Right hindlimb (tissue), 1 donor: ENCODE measurements around the gene ELL.

Experiments
- DNase-seq: peaks from one replicate; pipeline ENCODE4 v3.0.0-alpha.2; 2018

ELL gene

DNA sequence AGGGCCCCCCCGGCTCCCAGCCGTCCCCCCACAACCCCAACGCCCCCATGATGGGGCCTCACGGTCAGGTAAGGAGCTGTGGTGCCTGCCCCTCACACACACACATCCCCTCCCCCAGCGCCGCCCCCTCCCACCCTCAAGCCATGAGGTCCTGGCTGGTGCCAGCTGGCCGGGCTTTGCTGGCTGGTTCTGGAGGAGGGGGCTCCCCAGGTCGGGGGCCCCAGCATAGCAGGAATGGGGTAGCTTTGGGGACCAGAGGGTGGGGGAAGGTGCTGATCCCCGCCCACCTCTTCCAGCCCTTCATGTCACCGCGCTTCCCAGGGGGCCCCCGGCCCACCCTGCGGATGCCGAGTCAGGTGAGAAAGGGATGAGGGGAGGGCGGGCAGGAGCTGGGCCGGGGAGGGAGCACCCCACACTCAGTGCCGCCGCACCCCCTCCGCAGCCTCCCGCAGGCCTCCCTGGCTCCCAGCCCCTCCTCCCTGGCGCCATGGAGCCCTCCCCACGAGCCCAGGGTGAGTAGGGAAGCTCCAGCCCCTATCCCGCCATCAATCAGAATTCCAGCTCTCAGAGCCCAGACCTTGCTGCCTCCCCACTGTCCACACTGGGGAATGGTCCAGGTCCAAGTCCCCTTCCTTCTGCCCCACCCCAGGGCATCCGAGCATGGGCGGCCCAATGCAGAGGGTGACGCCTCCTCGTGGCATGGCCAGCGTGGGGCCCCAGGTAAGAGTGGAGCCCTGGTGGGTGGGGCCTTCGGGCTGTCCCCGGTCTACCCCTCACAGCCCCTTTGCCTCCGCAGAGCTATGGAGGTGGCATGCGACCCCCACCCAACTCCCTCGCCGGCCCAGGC, 90.3 kb downstream of the ELL start:
- DNase-seq: no peak

DNA sequence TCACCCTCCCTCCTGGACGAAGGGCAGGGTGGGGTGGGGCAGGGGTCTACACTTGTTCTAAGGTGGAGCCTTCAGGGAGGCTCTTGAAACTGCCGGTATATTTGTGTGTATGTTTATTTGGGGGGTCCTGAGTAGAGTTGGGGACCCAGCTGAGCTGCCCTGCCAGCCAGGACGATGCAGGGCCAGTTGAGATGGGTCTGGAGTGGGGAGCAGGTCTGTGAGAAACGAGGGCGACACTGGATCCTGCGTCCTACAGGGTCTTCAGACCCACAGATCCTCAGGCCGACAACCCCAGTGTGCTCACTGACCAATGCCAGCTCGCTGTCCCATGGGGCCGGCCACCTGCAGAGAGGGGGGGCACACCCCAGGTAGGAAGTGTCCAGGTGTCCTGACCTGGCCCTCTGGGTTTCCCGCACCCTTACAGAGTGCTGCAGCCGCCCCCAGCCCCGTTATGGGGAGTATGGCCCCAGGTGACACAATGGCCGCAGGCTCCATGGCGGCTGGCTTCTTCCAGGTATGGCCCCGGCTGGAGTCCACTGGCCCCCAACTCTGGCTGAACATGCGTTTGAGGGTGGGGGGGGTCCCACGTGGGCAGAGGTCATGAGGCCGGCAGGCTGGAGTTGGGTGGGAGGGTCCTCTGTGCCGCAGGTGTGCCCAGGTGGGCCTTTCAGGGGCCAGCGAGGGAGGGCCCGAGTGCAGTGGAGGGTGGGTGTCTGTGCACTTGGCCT, 91.3 kb downstream of the ELL start:
- no peak for DNase-seq

DNA sequence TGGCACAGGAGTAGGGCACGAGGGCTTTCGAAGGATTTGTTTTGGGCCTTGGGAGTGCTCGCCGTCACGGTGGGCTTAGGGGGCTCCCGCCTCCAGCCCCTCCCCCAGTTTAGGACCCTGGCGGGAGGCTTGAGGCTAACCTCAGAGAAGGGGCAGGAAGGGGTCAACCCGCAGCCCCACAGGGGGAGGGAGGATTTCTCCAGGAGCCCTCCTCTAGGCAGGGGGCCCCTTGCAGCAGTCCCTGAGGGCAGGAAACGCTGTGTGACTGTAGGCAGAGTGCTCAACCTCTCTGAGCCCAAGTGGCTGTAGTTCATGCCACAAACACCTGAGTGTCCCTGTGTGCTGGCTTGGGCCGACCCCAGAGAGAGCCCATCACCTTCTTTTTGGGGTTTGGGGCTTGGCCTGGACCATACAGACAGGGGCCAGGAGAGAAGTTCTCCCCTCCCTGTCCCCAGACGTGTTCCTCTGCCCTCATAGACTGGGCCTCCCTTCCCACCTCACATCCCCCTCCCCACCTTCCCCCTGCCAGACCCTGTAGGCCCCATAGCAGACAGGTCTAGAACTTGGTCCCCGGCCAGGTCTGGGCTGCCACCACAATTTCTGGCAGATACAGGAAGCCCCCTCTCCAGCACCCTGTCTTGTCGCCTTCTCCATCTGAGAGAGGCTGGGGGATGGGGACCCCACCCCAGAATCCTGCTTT, 92.0 kb downstream of the ELL start:
- no peak for DNase-seq

DNA sequence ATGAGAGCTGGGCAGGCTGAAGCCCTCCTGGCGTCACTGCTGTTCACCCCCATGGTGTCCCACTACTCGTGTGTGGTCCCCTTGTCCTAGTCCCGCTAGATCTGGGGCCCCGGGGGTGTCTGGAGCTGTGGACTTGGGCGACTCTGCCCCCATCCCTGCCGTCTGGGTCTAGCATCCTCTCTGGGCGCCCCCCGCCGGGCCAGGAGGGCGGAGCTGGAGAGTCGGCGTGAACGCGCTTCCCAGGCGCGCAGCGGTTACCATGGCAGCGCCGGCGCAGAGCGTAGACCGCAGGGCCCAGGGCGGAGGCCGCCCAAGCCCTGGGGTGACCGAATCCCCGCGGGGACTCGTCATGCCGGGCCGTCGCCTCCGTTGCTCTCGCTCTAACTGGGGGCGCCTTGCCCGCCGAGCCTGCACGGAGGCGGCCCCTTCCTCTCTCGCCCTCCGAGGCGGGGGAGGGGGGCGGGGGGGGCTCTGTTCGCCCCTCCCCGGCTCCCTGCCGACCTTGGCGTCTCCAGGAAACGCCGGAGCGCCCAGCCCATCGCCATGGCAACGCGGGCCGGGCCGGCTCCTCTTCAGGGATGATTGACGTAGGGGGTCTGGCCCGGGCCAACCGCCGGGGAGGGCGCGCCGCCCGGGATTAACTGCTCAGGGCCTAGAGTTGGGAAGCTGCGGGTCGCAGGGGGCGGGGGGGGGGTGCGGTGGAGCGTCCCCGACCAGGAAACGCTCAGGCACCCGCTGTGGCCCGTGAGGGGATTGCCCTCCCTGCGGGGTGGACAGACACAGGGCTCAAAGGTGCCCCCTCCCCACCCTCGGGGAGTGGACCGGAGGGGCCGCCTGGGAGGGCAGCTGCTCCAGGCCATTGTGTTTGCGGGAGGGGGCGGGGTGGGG, 92.8 kb downstream of the ELL start:
- peak; percentile 89 for DNase-seq

DNA sequence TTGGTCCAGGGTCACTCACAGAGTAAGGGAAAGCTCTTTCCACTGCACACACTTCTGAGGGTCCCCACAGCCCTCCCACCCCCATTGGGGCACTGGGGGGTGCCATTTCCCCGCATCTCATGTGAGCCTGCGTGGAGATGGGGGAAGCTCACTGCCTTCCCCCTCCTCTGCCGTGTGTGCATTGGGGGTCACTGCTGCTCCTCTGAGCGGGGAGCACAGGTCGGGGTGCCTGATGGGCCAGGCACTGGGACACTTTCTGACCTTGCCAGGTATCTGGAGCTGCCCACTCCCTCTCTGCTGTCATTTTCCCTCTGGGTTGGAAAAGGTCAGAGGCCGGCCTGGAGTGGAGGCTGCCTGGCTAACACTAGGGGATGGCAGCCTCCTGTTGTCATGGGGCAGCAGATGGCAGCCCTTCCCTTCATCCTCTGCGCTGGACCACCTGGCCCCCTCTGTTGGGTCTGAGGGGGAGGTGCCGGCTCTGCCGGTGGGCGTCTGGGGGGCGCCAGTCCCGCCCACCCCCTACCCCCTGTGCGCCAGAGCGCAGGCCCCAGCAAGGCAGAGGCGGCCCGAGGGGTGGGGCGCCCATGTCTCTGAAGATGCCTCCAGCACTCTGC, 93.6 kb downstream of the ELL start:
- no peak for DNase-seq

DNA sequence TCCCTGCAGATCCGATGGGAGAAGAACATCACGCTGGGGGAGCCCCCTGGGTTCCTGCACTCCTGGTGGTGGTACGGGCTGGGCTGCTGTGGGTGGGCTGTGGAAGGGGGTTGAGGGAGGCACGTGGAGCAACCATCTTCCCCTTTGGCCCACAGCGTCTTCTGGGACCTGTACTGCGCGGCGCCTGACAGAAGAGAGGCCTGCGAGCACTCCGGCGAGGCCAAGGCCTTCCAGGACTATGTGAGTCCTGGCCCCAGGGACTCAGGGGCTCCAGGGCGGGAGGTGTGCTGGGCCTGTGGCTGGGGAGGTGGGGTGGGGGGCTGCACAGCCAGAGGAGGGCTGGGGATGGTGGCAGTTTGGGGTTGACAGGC, 94.1 kb downstream of the ELL start:
- DNase-seq: no peak

DNA sequence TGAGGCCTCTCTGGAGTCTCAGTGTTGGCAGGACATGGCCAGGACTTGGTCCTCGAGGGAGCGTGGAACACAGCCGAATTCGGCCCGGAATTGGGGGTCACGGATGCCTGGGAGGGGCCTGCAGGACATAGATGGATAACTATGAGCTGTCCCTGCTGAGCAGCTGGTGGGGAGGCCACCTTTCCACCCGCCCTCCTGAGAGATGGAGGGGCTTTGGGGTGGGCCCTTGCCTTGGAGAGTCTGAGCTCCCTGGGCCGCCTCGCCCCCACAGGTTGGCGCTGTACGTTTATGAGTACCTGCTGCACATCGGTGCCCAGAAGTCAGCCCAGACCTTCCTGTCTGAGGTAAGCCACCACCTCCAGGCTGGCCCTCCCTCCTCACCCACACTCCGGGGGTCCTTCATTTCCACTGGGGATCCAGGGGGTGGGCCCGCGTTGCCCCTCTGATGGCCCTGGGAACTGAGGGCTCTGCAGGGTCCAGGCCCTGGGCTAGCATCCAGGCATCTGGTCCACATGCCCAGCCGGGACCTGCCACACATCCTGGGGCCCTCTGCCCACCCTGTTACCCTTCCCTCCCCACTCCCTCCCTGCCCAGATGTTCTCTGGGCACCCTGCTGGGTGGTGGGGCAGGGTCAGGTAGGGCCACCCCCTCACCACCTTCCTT, 94.7 kb downstream of the ELL start:
- DNase-seq: no peak

DNA sequence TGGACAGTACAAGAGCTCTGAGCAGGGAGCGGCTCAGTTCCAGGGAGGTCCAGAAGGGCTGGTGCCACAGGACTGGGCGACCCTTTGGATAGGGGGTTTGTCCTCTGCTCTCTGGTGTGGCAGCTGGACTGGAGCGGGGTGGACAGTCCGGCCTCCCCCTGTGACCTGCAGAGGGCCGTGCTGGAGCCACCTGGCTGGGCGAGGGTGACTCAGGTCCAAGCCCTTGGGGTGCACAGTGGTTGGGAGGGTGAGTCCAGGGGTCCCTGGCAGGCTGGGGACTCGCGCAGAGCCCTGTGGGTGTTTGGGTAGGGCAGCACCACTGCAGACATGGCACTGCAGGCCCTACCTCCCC, 95.5 kb downstream of the ELL start:
- no peak for DNase-seq

DNA sequence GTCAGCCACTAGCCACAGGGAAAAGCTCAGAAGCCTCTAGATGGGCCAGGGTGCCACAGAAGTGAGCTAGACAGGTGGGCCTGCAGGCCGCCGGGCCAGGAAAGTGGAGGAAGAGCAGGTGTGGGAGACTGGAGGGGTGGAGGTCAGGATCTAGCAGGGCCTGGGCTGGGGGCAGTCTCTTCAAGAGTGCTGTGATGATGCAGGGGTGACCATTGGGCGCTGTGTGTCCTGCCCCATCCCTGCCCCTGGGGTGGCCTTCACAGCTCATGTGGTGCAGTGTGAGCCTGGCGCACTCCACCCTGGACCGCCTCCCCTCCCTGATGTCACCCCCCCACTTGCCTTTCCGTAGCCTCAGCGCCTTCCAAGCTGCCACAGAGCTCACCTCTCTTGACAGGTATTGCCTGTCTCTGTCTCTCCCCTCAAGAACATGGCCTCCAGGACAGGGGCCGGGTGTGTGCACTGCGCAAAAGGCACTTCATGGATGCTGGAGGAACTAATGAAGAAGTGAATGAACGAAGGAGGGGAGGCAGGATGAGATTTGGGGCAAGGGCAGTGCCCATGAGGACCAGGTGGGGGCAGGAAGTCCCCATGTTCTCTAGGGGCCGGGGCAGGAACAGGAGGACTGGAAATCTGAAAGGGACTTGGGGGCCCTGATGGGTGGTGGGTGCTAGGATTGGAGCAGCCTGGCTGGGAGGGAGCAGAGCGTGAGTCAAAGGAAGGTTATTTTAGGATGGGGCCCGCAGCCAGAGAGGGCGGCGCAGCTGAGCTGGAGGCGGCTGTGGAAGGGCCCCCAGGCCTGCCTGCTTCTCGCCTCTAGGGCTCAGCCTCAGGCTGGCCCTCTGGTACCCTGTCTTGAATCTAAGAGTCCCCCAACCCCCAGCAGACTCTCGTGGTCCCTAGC, 96.1 kb downstream of the ELL start:
- DNase-seq: peak; percentile 79

DNA sequence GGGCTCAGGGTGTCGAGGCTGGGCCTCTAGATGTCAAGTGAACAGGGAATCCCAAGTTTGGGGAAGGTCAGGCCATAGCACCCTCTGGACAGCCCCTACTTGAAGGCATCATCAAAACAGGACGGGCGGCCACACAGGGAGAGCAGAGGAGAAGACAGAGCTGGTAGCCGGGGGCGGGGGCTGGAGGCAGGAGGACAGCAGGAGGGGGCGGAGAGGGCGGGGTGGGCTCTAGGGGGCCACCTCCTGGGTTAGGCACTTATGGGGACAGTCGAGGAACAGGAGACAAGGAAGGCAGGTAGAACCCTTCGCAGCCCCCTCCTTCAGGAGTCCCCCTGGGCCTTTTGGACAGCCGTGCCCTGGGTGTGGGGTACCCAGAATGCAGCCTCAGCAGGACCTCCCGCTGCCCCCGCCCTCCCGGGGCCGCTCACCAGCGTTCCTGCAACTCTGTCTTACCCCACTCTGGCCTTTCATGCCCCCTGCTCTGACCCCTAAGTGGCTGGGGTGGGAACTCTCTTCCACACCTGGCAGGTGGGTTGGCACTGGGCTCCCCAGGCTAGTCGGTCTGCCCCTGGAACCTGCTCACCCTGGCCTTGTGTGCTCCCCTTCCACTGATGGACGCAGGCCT, 96.9 kb downstream of the ELL start:
- DNase-seq: no peak

DNA sequence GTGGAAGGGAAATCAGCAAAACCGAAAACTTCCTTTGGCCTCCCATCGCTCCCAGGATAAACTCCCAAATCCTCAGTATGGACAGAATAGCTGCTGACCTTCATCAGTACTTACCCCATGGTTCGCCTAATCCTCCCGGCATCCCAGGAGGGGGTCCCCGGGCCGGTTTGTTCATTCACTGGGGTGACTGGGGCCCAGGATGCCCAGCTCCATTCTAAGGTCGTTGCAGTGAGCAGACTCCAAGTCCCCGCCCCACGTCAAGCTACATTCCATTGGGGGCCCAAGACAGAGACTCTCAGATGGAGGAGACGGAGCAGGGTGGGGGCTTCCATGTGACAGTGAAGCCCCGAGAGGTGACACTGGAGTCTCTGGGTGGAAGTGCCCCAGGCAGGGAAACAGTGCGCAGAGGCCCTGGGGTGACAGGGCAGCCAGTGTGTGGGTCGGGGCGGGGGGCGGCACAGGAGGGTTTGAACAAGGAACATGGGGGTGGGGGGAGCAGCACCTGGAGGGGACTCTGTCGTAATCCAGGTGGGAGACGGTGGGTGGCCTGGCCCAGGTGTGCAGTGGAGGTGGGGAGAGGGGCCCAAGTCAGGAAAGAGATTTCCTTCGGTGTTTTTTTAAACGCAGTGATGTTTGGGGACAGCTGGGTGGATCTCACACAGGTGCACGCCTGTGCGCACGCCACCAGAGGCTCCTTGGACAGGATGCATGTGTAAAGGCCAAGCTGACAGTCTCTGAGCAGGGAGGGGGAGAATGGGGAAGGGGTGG, 97.6 kb downstream of the ELL start:
- DNase-seq: no peak

DNA sequence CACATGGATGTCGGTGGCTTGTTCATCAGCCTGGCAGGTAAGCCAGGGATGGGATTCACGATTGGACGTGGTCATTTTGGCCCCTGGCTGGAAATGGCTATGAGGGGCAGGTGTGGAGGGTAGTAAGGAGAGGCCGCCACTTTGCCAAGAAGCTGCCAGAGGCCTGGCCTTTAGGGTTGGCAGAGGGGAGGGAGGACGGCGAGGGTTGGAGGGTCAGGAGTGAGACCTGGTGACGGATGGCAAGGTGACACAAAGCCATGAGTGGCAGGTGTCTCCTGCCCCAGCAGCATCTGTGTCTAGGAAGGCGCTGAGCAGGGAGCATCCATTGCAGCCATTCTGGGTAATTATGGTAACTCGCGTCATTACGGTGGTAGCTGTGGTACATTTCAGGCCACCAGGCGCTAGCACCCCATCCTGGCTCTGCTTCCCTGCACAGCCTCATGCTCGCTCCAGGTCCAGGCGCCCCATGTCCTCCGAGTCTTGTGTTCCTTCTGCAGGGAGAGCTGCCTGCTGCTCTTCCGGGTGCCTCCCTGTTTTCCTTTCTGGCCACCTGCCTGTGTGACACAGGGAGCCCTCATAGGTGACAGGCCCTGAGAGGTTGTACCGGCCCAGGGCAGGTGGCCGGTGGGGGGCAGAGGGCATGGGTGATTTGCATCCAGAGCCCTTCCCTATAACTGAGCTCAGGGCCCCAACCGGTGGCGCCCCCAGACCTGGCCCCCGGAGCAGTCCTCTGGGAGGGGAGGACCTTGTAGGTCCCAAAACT, 98.4 kb downstream of the ELL start:
- DNase-seq: no peak

DNA sequence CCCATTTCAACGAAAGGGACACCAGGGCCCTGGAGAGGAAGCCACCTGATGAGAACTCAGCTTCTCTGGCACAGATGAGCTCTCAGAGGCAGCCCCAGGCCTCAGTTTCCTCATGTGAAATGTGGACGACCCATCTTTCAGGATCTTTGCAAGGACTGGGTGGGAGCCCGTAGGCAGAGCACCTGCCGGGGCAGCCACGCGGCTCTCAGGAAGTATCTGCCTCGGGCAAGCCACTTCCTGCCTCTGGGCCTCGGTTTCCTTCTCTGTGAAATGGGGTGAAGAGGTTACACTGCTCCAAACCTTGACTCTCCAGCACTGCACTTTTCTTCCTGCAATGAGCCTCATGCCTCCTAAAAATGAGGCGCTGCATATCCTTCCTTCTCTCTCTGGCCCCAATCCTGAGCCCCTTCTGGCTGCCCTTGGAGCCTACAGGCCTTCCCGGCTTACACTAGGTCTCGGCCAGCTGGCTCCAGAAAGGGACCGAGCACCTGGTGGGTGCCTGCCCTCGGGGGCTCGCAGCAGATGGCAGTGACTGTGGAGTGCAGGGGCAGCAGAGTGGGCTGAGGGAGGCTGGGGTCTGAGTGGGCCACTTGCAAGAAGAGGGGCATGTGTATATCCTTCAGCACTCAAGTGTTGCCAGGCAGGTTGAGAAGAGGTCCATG, 99.2 kb downstream of the ELL start:
- no peak for DNase-seq

DNA sequence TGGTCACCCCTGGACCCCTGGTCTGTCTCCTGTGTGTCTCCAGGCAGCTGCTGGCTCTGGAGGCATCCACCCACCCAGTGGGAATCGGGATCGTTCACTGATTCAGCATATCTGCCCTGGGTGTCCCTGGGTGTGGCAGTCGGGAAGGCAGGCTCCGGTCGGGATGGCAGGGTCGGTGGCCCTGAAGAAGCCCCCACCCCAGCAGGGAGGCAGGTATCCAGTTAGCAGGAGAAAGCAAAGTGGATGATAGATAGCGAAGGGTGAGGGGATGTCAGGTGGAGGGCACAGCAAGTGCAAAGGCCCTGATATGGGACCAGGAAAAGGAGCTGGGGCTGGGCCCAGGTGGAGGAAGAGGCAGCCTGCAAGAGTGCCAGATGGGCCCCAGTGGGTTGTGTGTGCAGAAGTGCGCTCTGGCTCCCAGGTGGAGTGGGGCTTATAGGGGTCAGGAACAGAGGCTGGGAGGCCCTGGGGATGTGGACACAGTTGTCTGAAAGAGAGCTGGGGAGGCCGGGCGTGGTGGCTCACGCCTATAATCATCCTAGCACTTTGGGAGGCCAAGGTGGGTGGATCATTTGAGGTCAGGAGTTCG, 100.4 kb downstream of the ELL start:
- no peak for DNase-seq

DNA sequence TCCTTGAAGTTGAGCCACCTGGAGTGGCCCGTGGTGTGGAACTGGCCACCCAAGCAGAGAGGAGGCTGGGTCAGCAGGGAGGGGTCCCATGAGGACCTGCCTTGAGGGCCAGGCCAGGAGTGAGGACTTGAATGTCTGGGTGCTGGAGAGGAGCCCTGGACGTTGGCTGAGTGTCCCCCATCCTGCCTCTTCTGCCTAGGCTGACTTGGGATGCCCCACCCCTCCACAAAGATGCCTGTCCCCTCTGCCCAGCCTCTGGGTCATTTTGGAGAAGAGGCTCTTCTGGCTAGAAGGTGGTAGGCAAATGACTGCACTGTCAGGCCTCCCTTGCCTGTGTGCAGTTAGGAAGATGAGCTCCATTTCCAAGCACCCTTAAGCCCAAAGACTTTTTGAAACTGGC, 100.9 kb downstream of the ELL start:
- DNase-seq: no peak

DNA sequence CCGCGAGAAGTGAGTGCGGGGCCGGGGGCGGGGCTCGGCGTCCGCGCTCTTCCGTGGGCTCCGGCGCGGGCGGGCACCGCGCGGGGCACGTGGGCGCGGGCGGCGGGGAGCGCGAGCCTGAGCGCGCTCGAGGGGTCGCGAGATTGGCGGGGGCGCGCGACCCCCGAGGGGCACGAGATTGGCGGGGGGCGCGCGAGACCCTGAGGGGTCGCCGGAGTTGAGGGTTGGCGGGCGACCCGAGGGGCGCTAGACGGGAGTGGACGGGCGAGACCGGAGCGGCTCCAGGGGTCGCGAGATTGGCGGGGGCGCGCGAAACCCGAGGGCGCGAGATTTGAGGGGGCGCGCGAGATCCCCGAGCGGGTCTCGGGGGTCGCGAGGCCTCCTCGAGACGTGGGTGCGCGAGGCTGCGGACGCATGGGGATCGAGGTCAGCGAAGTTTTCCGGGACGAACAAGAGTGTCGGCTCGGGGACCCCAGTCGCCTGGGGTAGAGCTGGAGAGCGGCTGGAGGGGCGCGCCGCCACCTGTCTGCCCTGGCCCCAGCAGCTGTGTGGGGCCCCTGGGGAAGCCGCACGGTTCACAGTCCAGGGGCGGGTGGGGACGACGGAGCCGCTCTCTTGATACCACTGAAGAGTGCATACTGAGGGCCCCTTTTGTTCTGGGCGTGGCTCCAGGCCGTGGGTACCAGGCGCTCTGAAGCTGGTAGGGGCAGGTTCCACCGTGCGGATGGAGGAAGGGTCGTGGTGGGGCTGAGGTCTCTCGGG, 102.0 kb downstream of the ELL start:
- peak; percentile 72 for DNase-seq

DNA sequence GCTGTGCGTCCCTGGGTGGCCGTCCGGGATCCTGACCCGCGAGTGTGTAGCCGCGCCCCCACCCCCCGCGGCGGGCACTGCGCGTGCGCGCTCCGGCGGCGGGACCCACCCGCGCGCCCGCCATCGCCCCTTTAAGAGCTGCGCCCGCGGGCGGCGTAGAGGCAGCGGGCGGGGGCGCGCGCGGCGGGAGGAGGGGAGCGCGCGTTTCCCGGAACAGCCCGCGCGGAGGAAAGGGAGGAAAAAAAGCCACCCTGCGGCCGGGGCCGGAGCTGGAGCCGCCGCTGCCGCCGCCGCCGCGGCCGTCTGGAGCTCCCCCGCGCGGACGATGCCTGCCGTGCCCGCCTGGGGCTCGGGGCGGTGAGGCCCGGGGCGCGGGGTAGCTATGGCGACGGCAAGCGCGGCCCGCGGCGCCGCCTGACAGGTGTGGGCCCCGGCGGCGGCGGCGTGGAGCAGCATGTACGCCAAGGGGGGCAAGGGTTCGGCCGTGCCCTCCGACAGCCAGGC, 102.6 kb downstream of the ELL start, which contains the start of gene SSBP4:
TSS of gene SSBP4 (plus strand) at position 204 of the 504 bp plus-strand sequence. CDS start at position 455, 251 bp downstream.
- DNase-seq: peak; percentile 88
